Gastroesophageal sphincter (tissue), 4 donors: Measurements from ENCODE around the gene PRDM1. TPM values are rescaled to one million over a fixed set of nuclear protein-coding genes. Genes with fewer than 3 reads are reported as not detected.

ENCODE experiments used
- ATAC-seq: fragments of 150-250 bp; one replicate; pipeline ENCODE4 v1.9.1; 2016; ENCODE audit warnings: mild to moderate bottlenecking, moderate library complexity
- H3K27ac ChIP-seq, 4 donors: fragments of 200-600 bp; sonication (generic) in 3 of 4; 1 replicate in 3 of 4; 2 replicates in 1 of 4; pipeline ENCODE4 v1.5.1; 2016 to 2019
- H3K27me3 ChIP-seq: fragments of 200-600 bp; sonication (generic); one replicate; pipeline ENCODE4 v1.5.1; 2019
- H3K36me3 ChIP-seq, 2 donors: fragments of 200-600 bp; sonication (generic); one replicate each; pipeline ENCODE4 v1.5.1; 2019; ENCODE audit warnings: control low read depth in 1 of 2
- H3K4me1 ChIP-seq, 3 donors: fragments of 200-600 bp; sonication (generic); 1 replicate in 2 of 3; 2 replicates in 1 of 3; pipeline ENCODE4 v1.5.1; 2016 to 2019; ENCODE audit warnings: control low read depth in 2 of 3
- H3K4me3 ChIP-seq, 2 donors: fragments of 200-600 bp; sonication (generic); one replicate each; pipeline ENCODE4 v1.5.1; 2019; ENCODE audit warnings: mild to moderate bottlenecking in 1 of 2, moderate library complexity in 1 of 2
- H3K9me3 ChIP-seq, 3 donors: fragments of 200-600 bp; sonication (generic); one replicate each; pipeline ENCODE4 v1.5.1; 2017 to 2019; ENCODE audit warnings: control low read depth in 2 of 3
- EP300 ChIP-seq: sonication (generic); formaldehyde crosslinking; IDR thresholded peaks from one replicate; pipeline ENCODE4 v1.6.1; 2017; ENCODE audit warnings: antibody characterized with exemption, mild to moderate bottlenecking
- POLR2A ChIP-seq, 2 donors: fragments of 450-650 bp; IDR thresholded peaks; one replicate each; pipeline ENCODE4 v1.6.1; 2017; ENCODE audit warnings: antibody characterized with exemption in 2 of 2, mild to moderate bottlenecking in 2 of 2, moderate library complexity in 1 of 2
- POLR2AphosphoS5 ChIP-seq: sonication (generic); formaldehyde crosslinking; IDR thresholded peaks from one replicate; pipeline ENCODE4 v1.6.1; 2017; ENCODE audit warnings: antibody characterized with exemption
- WGBS, 2 donors: methylation state at CpG; one replicate each; pipeline ENCODE4 v1.1.5; 2018; ENCODE audit warnings: low coverage in 1 of 2; 5-methylcytosine and 5-hydroxymethylcytosine counted together
- total RNA-seq, 4 donors: library from RNA; depleted of rRNA; stranded (reverse); fragments of >200 nt; gene quantifications; one replicate each; pipeline ENCODE4 v1.1.0, GENCODE V29; 2016
- TF ChIP-seq, protein P1 (sequence below), 4 experiments: fragments of 200-600 bp in 2 of 4; fragments of 450-650 bp in 2 of 4; sonication (generic) in 1 of 4; IDR thresholded peaks; one replicate each; pipeline ENCODE4 v1.5.1; 2017 to 2019; ENCODE audit warnings: antibody characterized with exemption in 4 of 4, mild to moderate bottlenecking in 2 of 4, moderate library complexity in 2 of 4

Gene PRDM1
- total RNA-seq, 4 donors from 2014 or later, result 1.8 to 4.0 (median 3.2) TPM

DNA sequence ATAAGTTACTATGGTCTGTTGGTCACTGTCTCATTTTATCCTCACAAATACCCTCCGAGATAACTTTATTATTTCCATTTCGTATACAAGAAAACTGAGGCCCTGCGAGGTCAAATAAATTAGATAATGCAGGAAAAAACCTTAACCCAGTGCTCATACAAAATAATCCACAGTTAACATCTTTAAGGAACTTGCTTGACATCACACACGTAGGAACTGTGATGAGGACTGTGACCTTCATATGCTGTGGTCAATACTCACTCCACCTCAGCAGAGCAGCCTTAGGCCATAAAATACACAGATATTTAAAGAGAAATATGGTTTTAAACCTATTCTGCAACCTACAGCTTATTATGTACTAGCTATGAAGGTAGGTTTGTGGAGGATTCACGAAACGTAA is 34.3 kb downstream of the PRDM1 start:
- no peaks in the 10 kb centered on the region for H3K36me3 ChIP-seq
- no peaks in the 10 kb centered on the region for H3K4me1 ChIP-seq
- peaks cover 5% of the 10 kb centered on the region for H3K27me3 ChIP-seq
- no peak overlapping the region for H3K4me3 ChIP-seq
- ATAC-seq, result no peak
- 88 to 90% methylated on average over 4 to 6 of the region's 6 CpGs for WGBS, 2 donors
- H3K27ac ChIP-seq, result no peak overlapping the region
- TF ChIP-seq, protein P1, sequence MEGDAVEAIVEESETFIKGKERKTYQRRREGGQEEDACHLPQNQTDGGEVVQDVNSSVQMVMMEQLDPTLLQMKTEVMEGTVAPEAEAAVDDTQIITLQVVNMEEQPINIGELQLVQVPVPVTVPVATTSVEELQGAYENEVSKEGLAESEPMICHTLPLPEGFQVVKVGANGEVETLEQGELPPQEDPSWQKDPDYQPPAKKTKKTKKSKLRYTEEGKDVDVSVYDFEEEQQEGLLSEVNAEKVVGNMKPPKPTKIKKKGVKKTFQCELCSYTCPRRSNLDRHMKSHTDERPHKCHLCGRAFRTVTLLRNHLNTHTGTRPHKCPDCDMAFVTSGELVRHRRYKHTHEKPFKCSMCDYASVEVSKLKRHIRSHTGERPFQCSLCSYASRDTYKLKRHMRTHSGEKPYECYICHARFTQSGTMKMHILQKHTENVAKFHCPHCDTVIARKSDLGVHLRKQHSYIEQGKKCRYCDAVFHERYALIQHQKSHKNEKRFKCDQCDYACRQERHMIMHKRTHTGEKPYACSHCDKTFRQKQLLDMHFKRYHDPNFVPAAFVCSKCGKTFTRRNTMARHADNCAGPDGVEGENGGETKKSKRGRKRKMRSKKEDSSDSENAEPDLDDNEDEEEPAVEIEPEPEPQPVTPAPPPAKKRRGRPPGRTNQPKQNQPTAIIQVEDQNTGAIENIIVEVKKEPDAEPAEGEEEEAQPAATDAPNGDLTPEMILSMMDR (IDR thresholded peaks at IDR 0.05), result no peak
- TF ChIP-seq EP300 (no peak), POLR2AphosphoS5 (no peak), POLR2A (IDR thresholded peaks at IDR 0.05) (no peak)
- H3K9me3 ChIP-seq, result peaks cover 0 to 4% (median 0%) of the 10 kb centered on the region in 3 donors

DNA sequence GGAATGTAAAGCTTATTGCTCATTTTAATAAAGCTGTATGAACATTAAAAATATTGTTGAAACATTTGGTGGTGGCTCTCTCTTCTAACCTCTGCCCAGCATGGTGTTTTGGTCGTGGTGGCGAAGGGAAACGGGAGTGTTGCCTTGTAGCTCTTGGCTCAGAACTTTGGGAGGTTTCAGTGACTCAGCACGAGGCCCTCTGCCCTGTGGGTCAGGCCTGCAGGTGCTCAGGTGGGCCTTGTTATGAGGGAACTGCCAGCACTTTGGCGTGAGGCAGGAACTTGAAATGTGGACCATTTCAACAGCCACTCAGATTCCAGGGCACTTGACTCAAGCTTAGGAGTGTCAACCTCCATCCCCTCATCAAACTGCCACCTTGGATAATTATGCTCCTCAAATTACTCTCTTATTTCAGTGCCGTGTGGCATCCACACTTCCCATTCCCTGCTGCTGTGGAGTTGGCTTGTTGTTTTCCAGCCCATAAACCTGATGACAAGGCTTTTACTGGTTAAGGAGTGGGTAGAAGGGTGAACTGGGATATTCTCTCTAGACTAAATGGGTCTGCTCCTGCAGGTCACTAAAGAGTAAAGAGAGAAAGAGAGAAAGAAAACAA is 36.3 kb downstream of the PRDM1 start:
- H3K9me3 ChIP-seq, result peaks cover 0 to 4% (median 0%) of the 10 kb centered on the region in 3 donors
- H3K27me3 ChIP-seq, result no peaks in the 10 kb centered on the region
- H3K36me3 ChIP-seq, result no peaks in the 10 kb centered on the region
- WGBS, 2 donors, result 71 to 73% methylated on average over 2 to 4 of the region's 6 CpGs
- TF ChIP-seq EP300, result no peak
- no peak for TF ChIP-seq POLR2A (IDR thresholded peaks at IDR 0.05)
- TF ChIP-seq, protein P1 (IDR thresholded peaks at IDR 0.05), result no peak
- TF ChIP-seq POLR2AphosphoS5, result no peak
- H3K4me1 ChIP-seq, result no peaks in the 10 kb centered on the region
- no peak for ATAC-seq
- no peak overlapping the region for H3K4me3 ChIP-seq
- H3K27ac ChIP-seq, result no peak overlapping the region

DNA sequence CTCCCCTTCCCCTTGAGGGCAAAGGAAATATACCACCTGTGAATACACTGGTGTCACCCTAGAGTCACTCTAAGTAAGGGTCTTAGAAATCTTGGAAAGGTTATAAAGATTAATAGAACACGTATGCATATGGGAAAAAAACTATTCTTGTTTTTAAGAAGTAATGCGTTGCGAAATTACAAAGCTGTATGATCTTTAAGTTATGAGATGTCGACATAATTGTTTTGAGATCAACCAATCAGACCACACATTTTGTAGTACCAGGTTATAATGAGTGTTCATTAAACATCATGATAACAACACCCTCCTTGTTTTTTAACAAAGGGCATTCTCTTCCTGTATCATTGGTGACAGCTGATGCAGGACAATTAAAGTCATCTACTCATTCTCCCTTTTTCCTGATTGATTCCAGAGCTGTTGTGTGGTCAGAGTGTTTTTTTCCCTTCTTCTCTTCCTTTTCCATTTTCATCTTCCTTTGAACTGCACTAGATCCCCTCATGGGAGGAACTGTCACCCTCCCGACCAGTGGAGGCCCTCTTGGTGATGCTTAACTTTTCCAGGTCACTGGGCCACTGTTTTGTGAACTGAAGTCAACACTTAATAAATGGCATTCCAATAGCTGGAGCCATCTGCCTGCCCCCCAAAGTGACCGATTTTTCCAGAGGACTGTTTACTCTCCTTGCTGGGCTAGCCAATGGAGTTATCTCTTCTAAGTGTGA is 37.0 kb downstream of the PRDM1 start:
- TF ChIP-seq, protein P1 (IDR thresholded peaks at IDR 0.05), result no peak
- TF ChIP-seq POLR2AphosphoS5, result no peak
- no peak for TF ChIP-seq POLR2A (IDR thresholded peaks at IDR 0.05)
- TF ChIP-seq EP300, result no peak
- no peak overlapping the region for H3K4me3 ChIP-seq
- H3K9me3 ChIP-seq, result peaks cover 0 to 4% (median 0%) of the 10 kb centered on the region in 3 donors
- no peaks in the 10 kb centered on the region for H3K4me1 ChIP-seq
- H3K27ac ChIP-seq, result no peak overlapping the region
- ATAC-seq, result no peak
- H3K36me3 ChIP-seq, result no peaks in the 10 kb centered on the region
- no peaks in the 10 kb centered on the region for H3K27me3 ChIP-seq
- WGBS, 2 donors, result 69 to 78% methylated on average over 5 to 6 of the region's 6 CpGs

DNA sequence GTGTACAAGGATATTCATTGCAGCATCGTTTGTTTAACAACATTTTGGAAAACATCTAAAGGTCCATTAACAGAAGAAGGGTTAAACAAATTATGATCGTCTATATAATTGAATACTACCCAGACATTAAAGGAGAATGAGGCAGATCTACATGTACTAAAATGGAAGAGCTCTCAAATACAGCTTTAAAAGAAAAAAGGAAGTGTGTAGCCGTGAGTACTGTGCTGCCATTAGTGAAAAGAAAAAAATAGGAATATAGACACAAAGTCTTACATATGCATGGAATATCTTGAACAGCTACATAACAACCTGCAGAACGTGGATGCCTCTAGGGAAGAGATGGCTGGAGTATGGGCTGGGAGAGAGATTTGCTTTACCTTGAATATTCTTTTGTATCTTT is 37.9 kb downstream of the PRDM1 start:
- ATAC-seq, result no peak
- Histone ChIP-seq H3K27me3 (no peaks in the 10 kb centered on the region), H3K36me3 (no peaks in the 10 kb centered on the region), H3K4me1 (no peaks in the 10 kb centered on the region), H3K27ac (no peak overlapping the region), H3K4me3 (no peak overlapping the region), H3K9me3 (peaks cover 0 to 4% (median 0%) of the 10 kb centered on the region in 3 donors)
- TF ChIP-seq POLR2AphosphoS5 (no peak), EP300 (no peak), POLR2A (IDR thresholded peaks at IDR 0.05) (no peak)
- TF ChIP-seq, protein P1 (IDR thresholded peaks at IDR 0.05), result no peak
- 55 to 66% methylated on average over 3 to 4 of the region's 4 CpGs for WGBS, 2 donors
